ENCODE measurements around the gene SLC19A2.

GRCh38 chr1:169507413-169507812 lies 21.7 kb upstream of the SLC19A2 start:
- TF ChIP-seq, protein P1, sequence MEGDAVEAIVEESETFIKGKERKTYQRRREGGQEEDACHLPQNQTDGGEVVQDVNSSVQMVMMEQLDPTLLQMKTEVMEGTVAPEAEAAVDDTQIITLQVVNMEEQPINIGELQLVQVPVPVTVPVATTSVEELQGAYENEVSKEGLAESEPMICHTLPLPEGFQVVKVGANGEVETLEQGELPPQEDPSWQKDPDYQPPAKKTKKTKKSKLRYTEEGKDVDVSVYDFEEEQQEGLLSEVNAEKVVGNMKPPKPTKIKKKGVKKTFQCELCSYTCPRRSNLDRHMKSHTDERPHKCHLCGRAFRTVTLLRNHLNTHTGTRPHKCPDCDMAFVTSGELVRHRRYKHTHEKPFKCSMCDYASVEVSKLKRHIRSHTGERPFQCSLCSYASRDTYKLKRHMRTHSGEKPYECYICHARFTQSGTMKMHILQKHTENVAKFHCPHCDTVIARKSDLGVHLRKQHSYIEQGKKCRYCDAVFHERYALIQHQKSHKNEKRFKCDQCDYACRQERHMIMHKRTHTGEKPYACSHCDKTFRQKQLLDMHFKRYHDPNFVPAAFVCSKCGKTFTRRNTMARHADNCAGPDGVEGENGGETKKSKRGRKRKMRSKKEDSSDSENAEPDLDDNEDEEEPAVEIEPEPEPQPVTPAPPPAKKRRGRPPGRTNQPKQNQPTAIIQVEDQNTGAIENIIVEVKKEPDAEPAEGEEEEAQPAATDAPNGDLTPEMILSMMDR (optimal IDR thresholded peaks at IDR 0.05 in 1 of 3, IDR thresholded peaks at IDR 0.05 in 1 of 3, conservative IDR thresholded peaks at IDR 0.05 in 1 of 3; ENCODE audit: extremely low read depth in 1 of 3, insufficient read depth in 2 of 3, low read length in 3 of 3) = no peak
- TF ChIP-seq EZH2 (IDR thresholded peaks at IDR 0.05; ENCODE audit: low read length) = no peak

Measured in keratinocyte (primary cell).